Left kidney (tissue), 2 donors: ENCODE data around the gene C2CD2. TPM values are rescaled to one million over a fixed set of nuclear protein-coding genes. Genes with fewer than 3 reads are reported as not detected.

Source experiments
- DNase-seq: peaks from one replicate; pipeline ENCODE4 v3.0.0-alpha.2; 2013
- polyA plus RNA-seq: library from polyadenylated mRNA; unstranded; fragments of 120-200 nt; gene quantifications from one replicate; pipeline ENCODE4 v1.2.1, GENCODE V29; 2013; ENCODE audit not compliant: insufficient read length

Gene C2CD2
- polyA plus RNA-seq, 1 donor = 18.7 TPM

DNA sequence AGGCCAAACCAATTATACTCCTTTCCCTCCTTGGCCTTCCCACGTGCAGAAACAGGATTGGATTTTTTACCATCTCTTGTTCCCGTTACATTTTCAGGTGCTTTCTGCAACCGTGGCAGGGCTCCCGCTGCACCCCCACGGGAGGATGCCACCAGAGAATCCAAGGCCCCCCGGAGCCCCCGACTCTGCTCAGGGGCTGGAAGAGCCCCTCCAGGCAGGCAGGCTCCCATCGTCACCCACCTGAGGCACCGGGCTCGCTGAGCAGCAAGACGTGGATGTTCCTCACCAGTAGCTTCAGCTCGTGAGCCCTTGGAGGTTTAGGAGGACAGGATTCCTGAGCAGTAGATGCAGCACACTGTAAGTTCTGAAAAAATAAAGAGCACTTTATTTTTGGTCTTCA is 39.5 kb downstream of the C2CD2 start:
- no peak for DNase-seq

DNA sequence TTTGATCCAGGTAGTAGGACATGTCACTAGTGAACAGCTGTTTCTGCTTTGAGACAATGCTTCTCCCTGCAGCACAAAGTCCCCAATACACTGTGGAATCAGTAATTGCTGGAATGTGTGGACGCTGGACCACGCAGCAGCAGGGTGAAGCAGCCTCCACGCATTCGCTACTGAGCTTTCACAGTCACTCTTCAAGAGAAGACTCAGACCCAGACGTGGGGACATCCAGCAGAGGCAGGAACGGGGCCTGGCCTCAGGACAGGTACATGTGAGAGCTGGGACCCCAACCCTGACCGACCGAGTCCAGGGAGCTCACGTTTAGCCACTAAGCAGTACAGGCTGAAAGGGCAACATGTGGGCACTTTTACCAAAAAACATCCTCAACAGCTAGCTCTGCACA is 40.6 kb downstream of the C2CD2 start:
- no peak for DNase-seq

DNA sequence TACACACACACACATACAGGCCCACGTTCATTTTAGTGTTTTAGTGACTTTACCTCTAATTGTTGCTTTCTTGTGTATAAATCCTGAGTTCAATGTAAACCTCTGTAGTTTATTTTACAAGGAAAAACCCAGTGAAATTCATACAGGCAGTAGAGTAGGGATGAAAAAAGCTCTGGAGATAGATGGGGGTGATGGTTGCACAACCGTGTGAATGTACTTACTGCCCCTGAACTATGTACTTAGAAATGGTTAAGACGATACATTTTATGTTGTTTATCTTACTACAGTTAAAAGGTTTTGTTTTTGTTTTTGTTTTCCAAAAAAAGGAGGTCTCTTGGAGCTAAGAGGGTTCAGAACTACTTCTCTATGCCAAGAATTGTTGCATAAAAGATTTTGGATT is 45.0 kb downstream of the C2CD2 start:
- DNase-seq = no peak

DNA sequence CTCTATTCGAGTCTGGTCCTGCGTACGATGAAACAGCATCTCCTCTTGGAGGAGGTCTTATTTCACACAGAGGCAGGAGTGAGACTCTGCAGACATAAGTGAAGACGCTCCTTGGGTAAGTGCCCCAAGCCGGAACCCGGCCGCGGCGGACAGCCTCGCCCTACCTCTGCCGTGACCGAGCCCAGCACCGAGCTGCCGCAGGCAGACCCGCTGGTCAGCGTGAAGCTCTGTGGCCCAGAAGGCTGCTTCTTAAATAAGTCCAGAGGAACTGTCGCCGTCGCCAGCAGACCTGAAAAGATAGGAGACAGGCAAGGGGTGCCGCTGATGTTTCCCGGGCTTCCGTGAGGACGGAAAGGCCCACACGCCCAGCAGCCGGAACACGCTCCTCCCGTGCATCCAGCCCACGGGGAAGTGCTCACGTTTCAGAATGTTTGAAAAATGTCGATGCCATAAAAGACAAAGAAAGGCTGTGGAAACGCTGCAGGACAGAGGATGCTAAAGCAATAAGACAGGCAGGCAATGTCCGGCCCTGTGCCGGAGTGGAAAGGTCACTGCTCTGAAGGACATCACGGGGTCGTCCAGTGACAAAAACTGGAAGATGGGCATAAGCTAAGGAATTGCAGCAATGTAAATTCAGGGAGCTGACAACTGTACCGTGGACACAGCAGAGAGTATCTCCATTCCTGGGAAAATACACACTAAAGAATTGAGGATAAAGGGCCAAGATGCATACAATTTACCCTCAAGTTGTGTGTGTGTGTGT is 46.1 kb downstream of the C2CD2 start:
- no peak for DNase-seq

DNA sequence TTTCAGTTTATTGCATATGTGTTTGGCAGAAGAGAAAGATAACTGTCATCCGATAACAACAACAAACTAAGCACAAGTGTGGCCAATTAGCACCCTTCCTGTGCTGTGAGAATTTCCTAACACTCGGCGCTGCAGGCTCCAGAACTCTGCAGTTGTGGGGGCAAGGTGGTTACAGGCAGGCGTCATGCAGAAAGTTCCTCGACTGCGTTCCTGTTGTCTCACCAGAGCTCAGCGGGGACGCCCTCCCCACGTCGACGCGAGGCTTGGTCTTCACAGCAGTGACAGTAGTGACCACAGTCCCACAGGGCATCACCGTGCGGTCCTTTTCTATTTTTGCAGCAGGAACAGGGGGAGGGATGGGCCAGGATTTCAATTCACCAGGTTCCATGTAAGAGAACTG is 47.0 kb downstream of the C2CD2 start:
- DNase-seq = no peak

DNA sequence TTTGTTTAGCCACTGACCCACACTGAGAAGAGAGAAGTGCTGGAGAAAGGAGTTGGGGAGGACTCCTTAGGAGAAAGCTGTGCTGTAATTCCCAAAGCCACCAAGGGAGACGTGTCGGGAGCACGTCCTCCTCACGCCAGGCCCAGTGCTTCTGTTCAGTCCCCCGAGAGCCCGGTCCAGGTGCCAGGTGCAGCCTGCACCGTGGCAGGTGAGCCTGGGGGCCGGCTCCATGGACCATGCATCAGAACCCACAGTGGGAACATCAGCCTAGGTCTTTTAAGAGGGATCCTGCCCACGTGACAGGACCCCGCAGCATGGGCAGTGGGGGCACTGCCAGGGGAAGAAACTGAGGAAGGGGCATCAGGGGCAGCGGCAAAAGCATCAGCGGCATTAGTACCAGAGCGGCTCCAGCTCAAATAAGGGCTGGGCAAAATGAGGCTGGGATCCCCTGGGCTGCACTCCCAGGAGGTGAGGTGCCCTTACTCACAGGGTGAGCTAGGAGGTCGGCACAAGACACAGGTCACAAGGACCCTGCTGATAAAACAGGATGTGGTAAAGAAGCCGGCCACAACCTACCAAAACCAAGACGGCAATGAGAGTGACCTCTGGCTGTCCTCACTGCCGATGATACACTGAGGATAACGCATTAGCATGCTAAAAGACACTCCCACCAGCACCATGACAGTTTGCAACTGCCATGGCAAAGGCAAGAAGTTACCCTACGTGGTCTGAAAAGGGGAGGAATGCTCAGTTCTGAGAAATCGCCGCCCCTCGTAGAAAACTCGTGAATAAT is 50.1 kb downstream of the C2CD2 start:
- no peak for DNase-seq

DNA sequence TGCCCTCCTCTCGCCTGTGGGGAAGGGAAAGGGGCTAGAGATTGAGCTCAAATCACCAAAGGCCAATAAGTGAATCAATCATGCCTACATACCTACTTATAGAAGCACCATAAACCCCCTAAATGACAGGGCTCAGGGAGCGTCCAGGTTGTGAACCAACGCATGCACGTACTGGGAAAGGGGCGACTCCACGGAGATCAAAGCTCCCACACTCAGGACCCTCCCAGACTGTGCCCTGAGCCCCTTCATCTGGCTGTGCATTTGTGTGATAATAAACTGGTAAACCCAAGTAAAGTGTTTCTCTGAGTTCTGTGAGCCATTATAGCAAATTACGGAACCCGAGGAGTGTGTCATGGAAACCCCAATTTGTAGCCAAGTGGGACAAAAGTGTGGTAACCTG is 50.9 kb downstream of the C2CD2 start:
- DNase-seq = no peak

DNA sequence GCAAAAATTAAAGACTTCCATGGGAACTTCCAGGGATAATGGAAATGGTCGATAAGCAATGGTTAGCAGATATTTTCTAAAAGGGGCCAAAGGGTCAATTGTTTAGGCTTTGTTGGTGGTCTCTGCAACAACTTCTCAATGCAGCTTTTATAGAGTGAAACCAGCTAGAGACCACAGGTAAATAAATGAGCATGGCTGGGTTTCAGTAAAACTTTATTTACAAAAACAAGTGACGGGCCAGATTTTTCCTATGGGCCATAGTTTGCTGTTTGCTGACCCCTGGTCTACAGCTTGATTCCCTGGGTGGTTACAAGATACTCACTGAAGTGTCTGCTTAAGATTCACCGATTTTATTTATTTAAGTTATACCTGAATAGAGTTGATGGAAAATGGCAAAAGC is 52.0 kb downstream of the C2CD2 start:
- DNase-seq = no peak

DNA sequence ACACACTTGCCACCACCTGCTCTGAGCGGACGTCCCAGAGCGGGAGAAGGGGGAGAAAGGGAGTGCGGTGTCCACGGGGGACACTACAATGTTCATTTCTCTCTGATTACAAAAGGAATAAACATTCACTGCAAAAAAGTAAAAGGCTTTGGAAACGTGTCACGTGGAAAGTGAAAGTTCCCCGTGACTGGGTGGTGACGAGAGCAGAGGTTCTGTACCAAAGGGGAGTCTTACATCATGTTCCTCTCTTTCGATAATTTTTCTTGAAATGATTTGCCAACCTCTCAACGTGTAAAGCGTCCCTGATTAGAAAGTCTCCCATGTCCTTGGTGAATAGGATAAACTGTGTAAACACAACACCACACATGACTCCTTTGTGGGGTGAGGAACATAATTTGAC is 52.7 kb downstream of the C2CD2 start:
- DNase-seq = no peak

DNA sequence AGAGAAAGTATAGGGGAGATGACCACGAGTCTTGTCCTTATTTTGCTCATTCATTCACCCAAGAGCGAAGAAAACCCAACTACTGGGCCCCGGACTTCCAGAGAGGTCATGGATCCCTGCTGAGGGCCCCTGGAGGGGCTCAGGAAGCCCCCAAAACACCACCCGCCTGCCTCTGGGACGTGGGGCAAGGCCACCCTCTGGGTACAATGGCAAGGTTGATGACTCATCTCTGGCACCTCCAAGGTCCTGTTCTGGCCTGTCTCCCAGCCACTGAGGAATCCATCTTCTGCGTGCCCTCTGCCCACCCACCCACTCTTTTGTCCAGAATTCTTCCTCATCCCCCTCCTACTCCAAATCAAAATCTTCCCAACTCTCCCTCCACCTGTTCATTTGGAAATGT is 53.4 kb downstream of the C2CD2 start:
- no peak for DNase-seq

DNA sequence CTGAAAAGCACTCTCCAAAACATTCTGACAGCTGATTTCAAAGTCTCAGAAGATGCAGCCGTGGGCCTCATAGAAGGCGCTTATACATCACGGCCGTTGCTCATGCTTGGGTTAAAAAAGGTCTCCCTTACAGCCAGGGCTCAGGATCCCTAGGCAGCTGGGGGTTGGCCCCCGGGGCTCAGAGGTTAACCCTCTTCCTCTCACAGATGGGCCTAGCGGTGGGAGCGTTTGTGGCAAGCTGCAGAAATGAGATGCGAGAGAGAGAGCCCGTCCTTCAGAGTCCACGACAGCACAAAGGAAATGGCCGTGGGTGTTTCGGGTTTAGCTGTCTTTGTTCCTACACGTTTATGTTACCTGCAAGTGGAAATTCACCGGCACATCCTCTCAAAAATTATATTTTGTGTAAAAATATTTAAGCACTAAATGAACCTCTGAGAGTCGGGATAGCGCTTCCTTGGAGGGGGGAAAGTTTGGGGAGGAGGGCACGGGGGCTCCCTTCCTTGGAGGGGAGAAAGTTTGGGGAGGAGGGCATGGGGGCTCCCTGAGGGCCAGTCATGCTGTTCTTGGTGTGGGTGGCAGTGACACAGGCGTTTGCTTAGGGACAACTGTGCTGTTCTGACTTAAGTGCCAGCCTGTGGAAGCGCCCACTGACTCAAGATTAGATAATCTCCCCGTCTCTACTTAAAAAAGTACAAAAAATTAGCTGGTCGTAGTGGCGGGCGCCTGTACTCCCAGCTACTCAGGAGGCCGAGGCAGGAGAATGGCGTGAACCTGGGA is 54.2 kb downstream of the C2CD2 start:
- DNase-seq = no peak

DNA sequence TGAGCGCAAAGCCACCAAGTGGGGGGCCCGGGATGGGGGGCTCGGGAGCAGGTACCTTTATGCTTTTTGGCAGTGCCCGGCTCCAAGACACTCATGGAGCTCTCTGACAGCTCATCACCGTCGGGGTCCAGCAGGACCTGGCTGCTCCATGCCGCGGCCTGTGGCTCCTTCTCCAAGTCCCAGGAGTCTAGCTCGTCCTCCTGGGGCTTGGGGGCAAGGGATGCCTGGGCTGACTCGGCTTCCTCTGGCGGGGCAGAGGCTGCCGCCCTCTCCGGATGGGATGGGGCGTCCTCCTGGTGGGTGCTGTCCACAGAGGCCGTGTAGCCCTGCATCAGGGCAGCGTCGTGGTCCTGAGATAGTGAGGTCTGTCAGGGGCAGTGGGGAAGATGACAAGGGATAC is 54.8 kb downstream of the C2CD2 start:
- DNase-seq = no peak

DNA sequence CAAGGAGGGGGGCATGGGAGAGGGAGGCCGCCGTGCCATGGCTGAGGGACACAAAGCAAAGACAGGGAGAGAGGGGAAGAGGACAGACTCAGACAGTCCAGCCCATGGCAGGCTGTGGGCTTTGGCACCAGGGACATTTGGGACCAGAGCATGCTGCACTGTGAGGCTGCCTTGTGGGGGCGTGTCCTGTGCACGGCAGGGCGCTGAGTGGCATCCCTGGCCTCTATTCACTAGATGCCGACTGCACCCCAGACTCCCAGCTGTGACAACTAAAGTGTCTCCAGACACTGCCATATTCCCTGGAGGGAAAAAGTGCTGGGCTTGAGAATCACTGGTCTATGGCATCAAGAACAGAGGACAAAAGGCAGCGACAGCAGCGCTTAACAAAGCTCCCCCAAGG is 56.1 kb downstream of the C2CD2 start:
- no peak for DNase-seq

DNA sequence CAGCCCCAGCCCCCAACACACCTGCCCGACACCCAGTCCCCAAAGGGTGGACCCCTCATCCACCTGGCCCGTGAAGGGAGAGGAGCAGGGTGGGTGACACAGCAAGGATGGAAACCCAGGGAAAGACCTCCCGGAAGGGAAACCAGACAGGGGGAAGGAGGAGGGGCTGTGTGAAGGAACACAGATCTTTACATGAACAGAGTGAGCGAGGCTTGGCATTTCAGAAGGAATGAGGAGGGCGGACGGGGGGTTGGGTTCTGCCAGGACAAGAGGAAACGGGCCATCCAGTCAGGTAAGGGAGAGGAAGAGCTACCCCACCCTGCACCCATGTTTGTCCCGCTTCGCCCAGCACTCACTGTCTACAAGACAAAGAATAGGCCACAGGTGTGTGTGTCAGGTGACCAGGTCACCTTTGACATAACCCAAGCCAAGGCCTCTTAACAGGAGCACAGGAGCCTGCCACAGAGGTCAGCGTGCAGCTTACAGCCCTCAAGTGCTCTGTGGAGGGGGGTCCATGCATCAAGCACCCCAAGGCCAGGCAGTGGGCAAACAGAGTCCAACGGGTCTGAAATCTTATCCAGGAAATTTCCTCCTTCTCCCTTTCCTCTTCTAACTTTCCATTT is 56.7 kb downstream of the C2CD2 start:
- no peak for DNase-seq

DNA sequence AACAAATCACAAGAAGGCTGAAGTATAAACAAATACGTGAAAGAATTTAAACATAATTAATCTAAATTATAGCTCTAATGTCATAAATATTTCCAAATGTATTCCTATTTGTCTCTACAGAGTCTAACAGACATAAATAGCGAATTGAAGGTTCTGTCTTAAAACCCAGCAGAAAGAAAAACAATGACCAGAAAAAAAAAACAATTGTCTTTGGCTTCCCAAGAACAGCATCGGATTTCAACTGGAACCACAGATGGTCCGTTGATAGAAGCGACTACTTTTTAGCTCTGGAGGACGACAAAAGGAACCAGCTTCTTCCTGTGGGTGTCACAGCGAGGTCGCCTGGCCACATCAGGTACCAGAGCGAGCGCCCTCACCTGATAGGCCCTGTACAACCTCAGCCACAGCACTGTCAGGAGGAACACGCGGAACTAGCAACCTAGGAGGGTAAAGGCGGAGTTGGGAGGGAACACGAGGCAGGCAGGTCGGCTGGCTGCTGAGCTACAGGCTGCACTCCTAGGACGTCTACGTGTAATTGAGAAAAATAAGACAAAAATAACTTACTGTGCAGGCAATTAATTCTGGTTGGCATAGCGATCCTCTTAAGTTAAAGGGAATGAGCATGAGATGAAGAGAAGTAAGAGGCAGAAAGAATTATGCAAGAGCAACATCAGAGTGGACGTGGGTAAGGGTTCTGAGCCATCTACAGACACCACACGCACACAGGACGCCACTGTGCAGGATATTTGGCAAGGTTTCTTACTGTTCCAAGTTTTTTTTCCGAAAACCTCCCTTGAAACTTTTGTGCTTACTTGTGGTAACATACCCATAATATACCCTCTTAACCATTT is 58.0 kb downstream of the C2CD2 start:
- DNase-seq = no peak

DNA sequence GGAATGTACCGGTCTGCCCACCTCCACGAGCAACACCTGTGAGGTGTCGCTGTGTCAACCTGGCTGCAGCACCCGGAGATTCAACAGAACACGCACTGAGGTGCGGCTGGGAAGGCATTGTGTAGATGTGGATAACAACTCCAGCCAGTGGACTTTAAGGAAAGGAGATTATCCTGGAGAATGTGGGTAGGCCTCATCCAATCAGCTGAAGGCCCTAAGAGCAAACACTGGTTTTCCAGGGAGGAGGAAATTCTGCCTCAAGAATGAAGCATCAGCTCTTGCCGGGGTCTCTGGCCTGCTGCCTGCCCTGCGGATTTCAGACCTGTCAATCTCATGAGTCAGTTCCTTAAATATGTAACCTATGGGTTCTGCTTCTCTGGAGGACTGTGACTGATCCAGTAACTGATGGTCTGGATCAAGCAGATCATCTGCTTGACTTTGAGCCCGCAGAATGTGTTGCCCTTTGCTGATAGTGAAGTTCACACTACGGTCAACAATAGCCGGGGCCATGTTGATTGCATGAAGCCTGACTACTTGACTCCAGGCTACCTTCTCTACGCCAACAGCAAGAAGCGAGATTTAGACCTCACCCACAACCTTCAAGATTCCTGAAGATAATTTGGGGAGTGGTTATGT is 58.8 kb downstream of the C2CD2 start:
- DNase-seq = no peak

DNA sequence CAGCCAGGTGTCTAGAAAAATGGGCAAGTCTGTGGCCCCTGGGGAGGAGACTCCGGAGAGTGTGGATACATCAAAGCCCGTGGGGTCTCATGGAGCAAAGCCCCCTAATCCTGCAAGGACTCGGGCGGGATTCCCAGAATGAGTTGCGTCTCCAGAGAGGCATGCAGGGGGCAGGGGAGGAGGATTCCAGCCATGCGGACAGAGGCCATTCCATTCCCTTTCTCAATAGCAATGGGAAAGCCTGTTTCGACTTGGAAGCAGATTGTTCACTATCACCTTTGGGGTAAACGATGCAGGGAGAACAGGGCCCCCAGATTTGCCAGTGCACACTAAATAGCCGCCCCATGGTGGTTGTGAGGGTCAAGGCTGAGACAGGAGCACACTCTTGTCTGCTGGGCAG is 59.3 kb downstream of the C2CD2 start:
- no peak for DNase-seq

DNA sequence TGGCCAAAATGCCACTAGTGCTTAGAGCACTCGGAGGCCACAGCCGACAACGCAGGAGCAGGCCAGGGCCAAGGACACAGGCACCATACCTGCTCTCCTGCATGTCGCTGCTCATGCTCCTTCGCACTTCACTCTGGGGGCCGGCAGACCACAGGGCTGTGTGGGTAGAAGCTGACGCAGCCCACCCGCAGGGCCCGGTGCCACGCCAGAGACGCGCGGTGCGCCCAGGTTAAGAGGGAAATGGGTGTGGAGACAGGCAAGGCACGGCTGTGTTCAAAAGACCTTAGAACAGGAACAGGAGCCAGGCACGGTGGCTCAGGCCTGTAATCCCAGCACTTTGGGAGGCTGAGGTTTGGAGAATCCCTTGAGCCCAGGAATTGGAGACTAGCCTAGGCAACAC is 61.1 kb downstream of the C2CD2 start:
- DNase-seq = no peak

DNA sequence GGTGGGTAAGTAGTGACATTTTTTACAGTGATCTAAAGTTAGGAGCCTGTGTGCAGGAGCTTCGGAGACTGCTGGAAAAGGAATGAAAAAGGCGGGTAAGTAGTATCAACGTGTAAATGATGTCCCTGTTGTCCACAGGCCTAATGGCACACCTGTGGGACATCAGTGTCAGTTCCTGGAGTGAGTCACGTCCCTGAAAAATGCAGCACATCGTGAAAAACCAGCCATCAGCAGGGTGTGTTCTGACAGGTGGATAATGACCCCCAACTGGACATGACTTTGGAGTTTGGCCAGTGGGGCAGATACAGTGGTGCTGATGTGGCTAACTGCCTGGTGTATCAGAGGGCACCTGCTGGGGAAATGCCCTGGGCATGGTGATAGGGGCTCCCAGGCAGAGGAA is 62.7 kb downstream of the C2CD2 start:
- no peak for DNase-seq

DNA sequence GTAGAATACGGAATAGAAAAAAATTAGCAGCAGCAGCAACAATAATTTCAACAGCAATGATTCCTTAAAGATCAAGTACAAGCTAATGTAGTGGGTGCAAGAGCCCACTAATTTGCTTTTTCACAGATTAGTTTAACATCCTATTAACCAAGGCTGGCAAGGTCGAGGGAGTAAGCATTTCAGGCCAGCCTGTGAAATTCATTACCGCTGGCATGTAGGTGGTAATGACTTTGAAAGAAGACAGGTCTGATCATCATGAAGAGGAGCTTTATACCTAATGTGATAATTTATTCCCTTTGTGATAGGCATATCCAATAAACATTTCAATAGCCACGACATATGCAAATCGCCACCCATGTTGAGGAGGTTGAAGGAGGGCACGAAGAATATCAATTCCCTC is 63.5 kb downstream of the C2CD2 start:
- no peak for DNase-seq

DNA sequence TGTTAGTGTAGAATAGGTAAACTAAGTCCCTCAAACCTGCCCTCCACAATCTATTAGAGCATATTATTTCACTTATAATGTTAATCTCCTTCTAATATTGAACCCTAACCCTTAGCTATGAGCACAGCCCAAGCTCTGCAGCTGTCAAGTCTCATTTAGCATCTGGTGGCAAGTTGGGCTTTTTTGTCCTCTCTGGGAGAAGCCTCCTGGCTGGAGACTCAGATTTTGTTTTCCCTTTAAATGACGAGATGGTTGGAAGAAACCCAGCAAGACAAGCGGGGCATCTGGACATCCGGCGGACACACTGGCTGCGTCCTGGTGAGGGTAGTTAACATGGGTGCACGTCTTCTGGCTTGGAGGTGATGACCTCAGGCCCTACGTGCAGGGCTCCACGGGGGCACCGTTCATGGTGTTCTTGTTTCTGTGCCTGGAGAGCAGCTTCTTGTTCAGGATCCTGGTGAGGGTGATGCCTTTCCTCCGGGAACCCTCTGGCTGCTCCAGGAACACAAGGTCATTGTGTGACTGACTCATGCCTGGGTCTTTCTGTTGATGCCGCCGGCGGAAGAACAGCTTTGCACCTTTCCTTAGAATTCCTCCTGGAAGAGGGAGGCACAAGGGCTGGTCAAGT is 65.0 kb downstream of the C2CD2 start:
- no peak for DNase-seq
